Endothelial cell of umbilical vein (primary cell): ENCODE data around the gene CLDN5. TPM values are rescaled to one million over a fixed set of nuclear protein-coding genes. Genes with fewer than 3 reads are reported as not detected.

ENCODE experiments used
- BruUV-seq: library from RNA; stranded (reverse); fragments of 400-500 nt; replicated peaks from 2 replicates; lab custom pipeline; 2021; lab: Mats Ljungman, UMichigan
- CTCF ChIA-PET: fragments of 300-600, 350-600 bp; sonication (Branson Sonifier 250); formaldehyde crosslinking; loops from one replicate; lab custom pipeline; 2021; ENCODE audit warnings: antibody characterized with exemption, inconsistent platforms; lab: Charles Lee
- POLR2A ChIA-PET: fragments of 300-600, 350-600 bp; sonication (Branson Sonifier 250); formaldehyde crosslinking; loops from one replicate; lab custom pipeline; 2021; ENCODE audit warnings: antibody characterized with exemption, inconsistent platforms; lab: Charles Lee
- DNase-seq: peaks from one replicate; pipeline ENCODE4 v3.0.0-alpha.2; 2011; ENCODE audit warnings: low read depth, low spot score
- FAIRE-seq: peaks from 2 replicates; lab custom pipeline; 2011; peaks lifted over from hg19 to GRCh38; lab: Jason Lieb, UNC
- H2AFZ ChIP-seq: 2 replicates; pipeline ENCODE4 v1.6.0; 2012; ENCODE audit warnings: low read depth, low read length, control low read depth, inconsistent platforms
- H3K27ac ChIP-seq: 2 replicates; pipeline ENCODE4 v1.5.1; 2011; ENCODE audit warnings: low read depth, mild to moderate bottlenecking, control low read depth, low read length, moderate library complexity; ENCODE audit not compliant: insufficient read depth
- H3K27me3 ChIP-seq, 2 experiments: 2 replicates each; pipeline versions ENCODE4 v1.6.0 to v1.6.1; 2011; ENCODE audit warnings: low read length in 2 of 2, mixed read lengths in 1 of 2; ENCODE audit not compliant: control insufficient read depth in 2 of 2, insufficient read depth in 2 of 2
- H3K36me3 ChIP-seq, 2 experiments: 2 replicates in 1 of 2; 3 replicates in 1 of 2; pipeline ENCODE4 v1.5.1; 2011; ENCODE audit warnings: low read length in 2 of 2, mild to moderate bottlenecking in 1 of 2, moderate library complexity in 1 of 2; ENCODE audit not compliant: control insufficient read depth in 2 of 2, insufficient read depth in 2 of 2; ENCODE audit errors: extremely low read depth in 1 of 2
- H3K4me1 ChIP-seq: 3 replicates; pipeline ENCODE4 v1.5.1; 2011; ENCODE audit warnings: mild to moderate bottlenecking, low read length; ENCODE audit not compliant: control insufficient read depth, insufficient read depth; ENCODE audit errors: extremely low read depth
- H3K4me2 ChIP-seq: 2 replicates; pipeline ENCODE4 v1.6.1; 2011; ENCODE audit warnings: low read length, control low read depth, mixed read lengths; ENCODE audit not compliant: insufficient read depth
- H3K4me3 ChIP-seq, 3 experiments: fragments of 200-600 bp in 1 of 3; sonication (generic), shearing (Covaris generic) in 1 of 3; replicated peaks in 1 of 3; 2 replicates each; pipeline ENCODE4 v1.5.1; 2011 to 2016; ENCODE audit warnings: control low read depth in 3 of 3, low read length in 3 of 3, mild to moderate bottlenecking in 2 of 3, inconsistent platforms in 1 of 3, low read depth in 1 of 3, moderate library complexity in 1 of 3; ENCODE audit not compliant: insufficient read depth in 1 of 3
- H3K79me2 ChIP-seq: 2 replicates; pipeline ENCODE4 v1.6.0; 2012; ENCODE audit warnings: low read length, inconsistent platforms; ENCODE audit not compliant: control insufficient read depth, insufficient read depth
- H3K9ac ChIP-seq: replicated peaks from 2 replicates; pipeline ENCODE3; 2011; ENCODE audit warnings: low read length, control low read depth; ENCODE audit not compliant: insufficient read depth; ENCODE audit errors: extremely low read depth
- H3K9me1 ChIP-seq: replicated peaks from 3 replicates; pipeline ENCODE4 v1.6.0; 2011; ENCODE audit warnings: mild to moderate bottlenecking, low read length; ENCODE audit not compliant: control insufficient read depth, insufficient read depth; ENCODE audit errors: extremely low read depth
- H3K9me3 ChIP-seq: replicated peaks from 2 replicates; pipeline ENCODE4 v1.5.1; 2012; ENCODE audit warnings: low read length, inconsistent platforms; ENCODE audit not compliant: control insufficient read depth, insufficient read depth
- H4K20me1 ChIP-seq: replicated peaks from 2 replicates; pipeline ENCODE3; 2011; ENCODE audit warnings: mild to moderate bottlenecking, low read length; ENCODE audit not compliant: control insufficient read depth, insufficient read depth; ENCODE audit errors: extremely low read depth
- EZH2 ChIP-seq: IDR thresholded peaks from 2 replicates; pipeline ENCODE4 v1.6.1; 2012; ENCODE audit warnings: borderline replicate concordance, low read depth, mild to moderate bottlenecking, moderate library complexity, low read length, inconsistent platforms; ENCODE audit not compliant: severe bottlenecking
- FOS ChIP-seq: IDR thresholded peaks from 2 replicates; pipeline ENCODE4 v1.6.1; 2011; ENCODE audit warnings: mild to moderate bottlenecking, low read length, moderate library complexity, borderline replicate concordance; ENCODE audit not compliant: insufficient read depth
- GATA2 ChIP-seq: IDR thresholded peaks from 2 replicates; pipeline ENCODE4 v1.7.0; 2011; ENCODE audit warnings: low read depth, mild to moderate bottlenecking, moderate library complexity, mixed read lengths, low read length; ENCODE audit not compliant: insufficient read length, insufficient read depth
- JUN ChIP-seq: IDR thresholded peaks from 2 replicates; pipeline ENCODE4 v1.6.1; 2011; ENCODE audit warnings: borderline replicate concordance, low read depth; ENCODE audit not compliant: insufficient read length, insufficient read depth
- MAX ChIP-seq: IDR thresholded peaks from 2 replicates; pipeline ENCODE4 v1.6.1; 2011; ENCODE audit not compliant: insufficient read depth, insufficient read length
- MYC ChIP-seq: IDR thresholded peaks from one replicate; pipeline ENCODE4 v1.6.1; 2011; ENCODE audit warnings: mild to moderate bottlenecking, low read depth, low read length
- POLR2A ChIP-seq: IDR thresholded peaks from 2 replicates; pipeline ENCODE4 v1.6.1; 2012; ENCODE audit warnings: low read depth, mild to moderate bottlenecking, control low read depth, low read length
- POLR2AphosphoS5 ChIP-seq: IDR thresholded peaks from 2 replicates; pipeline ENCODE4 v1.6.1; 2012; ENCODE audit warnings: low read depth, mild to moderate bottlenecking, control low read depth, low read length, moderate library complexity; ENCODE audit not compliant: insufficient read depth
- dilution Hi-C: fragments of 300-500 bp; cut with MboI; formaldehyde crosslinking; loops from one replicate; pipeline ENCODE4 v1.15.0; 2019; ENCODE audit warnings: low sequenced_read_pairs; ENCODE audit not compliant: extremely low pct_ligation_motif_present
- intact Hi-C: fragments of 100-400 bp; cut with micrococcal nuclease; formaldehyde crosslinking; loops from one replicate; pipeline ENCODE4 v1.10.0; 2022
- polyA plus RNA-seq, 4 experiments: library from polyadenylated mRNA; depleted of rRNA in 3 of 4; stranded (reverse) in 3 of 4; unstranded in 1 of 4; fragments of >200 nt; gene quantifications; 2 replicates each; pipeline versions ENCODE4 v1.2.1 to v1.2.3, GENCODE V29; 2011 to 2012; ENCODE audit warnings: missing spikeins in 1 of 4
- total RNA-seq: library from RNA; stranded (reverse); gene quantifications from 2 replicates; pipeline ENCODE4 v1.2.3, GENCODE V29; 2021
- TF ChIP-seq, protein P1 (sequence below), 2 donors: IDR thresholded peaks; 1 replicate in 1 of 2; 2 replicates in 1 of 2; pipeline ENCODE4 v1.5.1; 2011; ENCODE audit warnings: low read length in 2 of 2, mild to moderate bottlenecking in 2 of 2, moderate library complexity in 2 of 2, control low read depth in 1 of 2, inconsistent platforms in 1 of 2, low read depth in 1 of 2; ENCODE audit not compliant: insufficient read depth in 1 of 2; ENCODE audit errors: extremely low read depth in 1 of 2

The CLDN5 gene
- total and polyA plus RNA-seq, 2 donors (not counting 3 experiments of a cell fraction or from before 2014, with no cell fraction given) = 198 to 252 TPM

- Histone ChIP-seq H3K9ac (no peak overlapping the region), H3K36me3 (peaks cover 0 to 2% of the 10 kb centered on the region in 2 experiments), H3K4me3 (no peak overlapping the region), H3K4me1 (no peaks in the 10 kb centered on the region), H3K9me3 (no peaks in the 10 kb centered on the region), H3K27me3 (no peaks in the 10 kb centered on the region), H3K79me2 (no peaks in the 10 kb centered on the region), H3K4me2 (no peak overlapping the region), H2AFZ (no peak overlapping the region), H3K27ac (no peak overlapping the region), H3K9me1 (no peaks in the 10 kb centered on the region), H4K20me1 (no peaks in the 10 kb centered on the region)
- TF ChIP-seq GATA2 (no peak), MAX (no peak), POLR2AphosphoS5 (no peak), FOS (no peak), JUN (no peak), EZH2 (no peak), MYC (no peak), POLR2A (no peak)
- TF ChIP-seq, protein P1, sequence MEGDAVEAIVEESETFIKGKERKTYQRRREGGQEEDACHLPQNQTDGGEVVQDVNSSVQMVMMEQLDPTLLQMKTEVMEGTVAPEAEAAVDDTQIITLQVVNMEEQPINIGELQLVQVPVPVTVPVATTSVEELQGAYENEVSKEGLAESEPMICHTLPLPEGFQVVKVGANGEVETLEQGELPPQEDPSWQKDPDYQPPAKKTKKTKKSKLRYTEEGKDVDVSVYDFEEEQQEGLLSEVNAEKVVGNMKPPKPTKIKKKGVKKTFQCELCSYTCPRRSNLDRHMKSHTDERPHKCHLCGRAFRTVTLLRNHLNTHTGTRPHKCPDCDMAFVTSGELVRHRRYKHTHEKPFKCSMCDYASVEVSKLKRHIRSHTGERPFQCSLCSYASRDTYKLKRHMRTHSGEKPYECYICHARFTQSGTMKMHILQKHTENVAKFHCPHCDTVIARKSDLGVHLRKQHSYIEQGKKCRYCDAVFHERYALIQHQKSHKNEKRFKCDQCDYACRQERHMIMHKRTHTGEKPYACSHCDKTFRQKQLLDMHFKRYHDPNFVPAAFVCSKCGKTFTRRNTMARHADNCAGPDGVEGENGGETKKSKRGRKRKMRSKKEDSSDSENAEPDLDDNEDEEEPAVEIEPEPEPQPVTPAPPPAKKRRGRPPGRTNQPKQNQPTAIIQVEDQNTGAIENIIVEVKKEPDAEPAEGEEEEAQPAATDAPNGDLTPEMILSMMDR (IDR thresholded peaks at IDR 0.05; ENCODE audit: extremely low read depth in 1 of 2, insufficient read depth in 1 of 2, low read depth in 1 of 2, low read length in 2 of 2) = no peak
- FAIRE-seq (no peak), DNase-seq (no peak)
- ChIA-PET POLR2A (no interaction called here), CTCF (interaction anchor here (6.6 kb wide), 1 partner anchor 130 kb away, joined by 358 read pairs; no protein-coding TSS in a partner anchor)
- intact Hi-C loops = no loop called here
- BruUV-seq = no TSS peak
- dilution Hi-C loops = no loop called here
Measured at GRCh38 chr22:19499236-19499879, 24.9 kb downstream of the CLDN5 start.
